Pons (tissue), 1 donor: ENCODE measurements around the gene TJP1.
"Not testable (repeated sequence)": the region's sequence is repeated elsewhere in the genome, so short reads cannot be mapped to it uniquely, and the experiment has no call there.

Experiments
- DNase-seq: peaks from one replicate; pipeline ENCODE4 v3.0.0-alpha.2; 2016; ENCODE audit warnings: low spot score

Gene TJP1

GRCh38 chr15:29704950-29705597 lies 117.2 kb downstream of the TJP1 start:
- DNase-seq: no peak

- DNase-seq: no peak
These were observed 121.1 kb downstream of the TJP1 start for GRCh38 chr15:29701151-29701550.

GRCh38 chr15:29700296-29700695 lies 122.0 kb downstream of the TJP1 start:
- DNase-seq: no peak

GRCh38 chr15:29699791-29700190 lies 122.5 kb downstream of the TJP1 start:
- DNase-seq: no peak

- DNase-seq: peak; percentile 46
These were observed 124.1 kb downstream of the TJP1 start for GRCh38 chr15:29698030-29698701.

- no peak for DNase-seq
These were observed 125.1 kb downstream of the TJP1 start for GRCh38 chr15:29696950-29697738.

- DNase-seq: not testable (repeated sequence)
These were observed 125.8 kb downstream of the TJP1 start for GRCh38 chr15:29696506-29696905.

- DNase-seq: no peak
These were observed 126.6 kb downstream of the TJP1 start for GRCh38 chr15:29695489-29696167.

- DNase-seq: no peak
These were observed 129.0 kb downstream of the TJP1 start for GRCh38 chr15:29693225-29693624.

- DNase-seq: peak; percentile 37
These were observed 129.7 kb downstream of the TJP1 start for GRCh38 chr15:29692527-29692926.

- no peak for DNase-seq
These were observed 131.3 kb downstream of the TJP1 start for GRCh38 chr15:29690765-29691475.

- no peak for DNase-seq
These were observed 132.8 kb downstream of the TJP1 start for GRCh38 chr15:29689287-29689986.

- no peak for DNase-seq
These were observed 133.6 kb downstream of the TJP1 start for GRCh38 chr15:29688506-29689286.

GRCh38 chr15:29687939-29688505 lies 134.2 kb downstream of the TJP1 start:
- no peak for DNase-seq

- DNase-seq: no peak
These were observed 135.0 kb downstream of the TJP1 start for GRCh38 chr15:29687204-29687815.

- DNase-seq: no peak
These were observed 135.6 kb downstream of the TJP1 start for GRCh38 chr15:29686445-29687203.

- no peak for DNase-seq
These were observed 136.2 kb downstream of the TJP1 start for GRCh38 chr15:29686079-29686425.

GRCh38 chr15:29685156-29686078 lies 136.9 kb downstream of the TJP1 start:
- DNase-seq: no peak
